HG02571 (cell line): ENCODE results near the gene LDLRAD3.
"Not testable (repeated sequence)": the region's sequence is repeated elsewhere in the genome, so short reads cannot be mapped to it uniquely, and the experiment has no call there.

ENCODE experiments used
- ATAC-seq: cut with Tn5 transposase; IDR thresholded peaks from one replicate; pipeline ENCODE4 v1.9.1; 2021; ENCODE audit warnings: mild to moderate bottlenecking, moderate library complexity; ENCODE audit not compliant: unreplicated experiment

LDLRAD3 gene

GRCh38 chr11:35990816-35991215 lies 47.0 kb downstream of the LDLRAD3 start:
- ATAC-seq: no peak

- no peak for ATAC-seq
These were observed 48.7 kb downstream of the LDLRAD3 start for GRCh38 chr11:35992548-35992947.

GRCh38 chr11:35994421-35994820 lies 50.6 kb downstream of the LDLRAD3 start:
- ATAC-seq: no peak

- ATAC-seq: no peak
These were observed 51.9 kb downstream of the LDLRAD3 start for GRCh38 chr11:35995681-35996271.

GRCh38 chr11:35997902-35998520 lies 54.1 kb downstream of the LDLRAD3 start:
- ATAC-seq: no peak

GRCh38 chr11:35998634-35999033 lies 54.8 kb downstream of the LDLRAD3 start:
- no peak for ATAC-seq

GRCh38 chr11:36000616-36001190 lies 56.8 kb downstream of the LDLRAD3 start:
- ATAC-seq: no peak

- ATAC-seq: no peak
These were observed 58.3 kb downstream of the LDLRAD3 start for GRCh38 chr11:36002196-36002595.

GRCh38 chr11:36002796-36003195 lies 58.9 kb downstream of the LDLRAD3 start:
- no peak for ATAC-seq

GRCh38 chr11:36006556-36006955 lies 62.7 kb downstream of the LDLRAD3 start:
- ATAC-seq: no peak

- ATAC-seq: no peak
These were observed 63.3 kb downstream of the LDLRAD3 start for GRCh38 chr11:36007127-36007655.

GRCh38 chr11:36008584-36008983 lies 64.7 kb downstream of the LDLRAD3 start:
- no peak for ATAC-seq

- no peak for ATAC-seq
These were observed 65.6 kb downstream of the LDLRAD3 start for GRCh38 chr11:36009473-36009872.

- ATAC-seq: no peak
These were observed 66.3 kb downstream of the LDLRAD3 start for GRCh38 chr11:36010010-36010740.

- ATAC-seq: no peak
These were observed 67.7 kb downstream of the LDLRAD3 start for GRCh38 chr11:36011574-36011973.

GRCh38 chr11:36012455-36012854 lies 68.6 kb downstream of the LDLRAD3 start:
- ATAC-seq: no peak

- no peak for ATAC-seq
These were observed 69.1 kb downstream of the LDLRAD3 start for GRCh38 chr11:36012979-36013378.

- not testable (repeated sequence) for ATAC-seq
These were observed 69.6 kb downstream of the LDLRAD3 start for GRCh38 chr11:36013446-36013845.

GRCh38 chr11:36013950-36014897 lies 70.4 kb downstream of the LDLRAD3 start:
- ATAC-seq: no peak

GRCh38 chr11:36014898-36015665 lies 71.2 kb downstream of the LDLRAD3 start:
- no peak for ATAC-seq
